Measurements from ENCODE around the gene ALDH1B1. TPM values are rescaled to one million over a fixed set of nuclear protein-coding genes. Genes with fewer than 3 reads are reported as not detected.
A peak's percentile ranks its signal among the peaks of the same experiment; 100 is the strongest.

Gene ALDH1B1
- total and polyA plus RNA-seq, 9 of the 15 experiments (the other 6 are each of a cell fraction or from before 2014, with no cell fraction given): 8.6 to 46.5 (median 30.8) TPM

DNA sequence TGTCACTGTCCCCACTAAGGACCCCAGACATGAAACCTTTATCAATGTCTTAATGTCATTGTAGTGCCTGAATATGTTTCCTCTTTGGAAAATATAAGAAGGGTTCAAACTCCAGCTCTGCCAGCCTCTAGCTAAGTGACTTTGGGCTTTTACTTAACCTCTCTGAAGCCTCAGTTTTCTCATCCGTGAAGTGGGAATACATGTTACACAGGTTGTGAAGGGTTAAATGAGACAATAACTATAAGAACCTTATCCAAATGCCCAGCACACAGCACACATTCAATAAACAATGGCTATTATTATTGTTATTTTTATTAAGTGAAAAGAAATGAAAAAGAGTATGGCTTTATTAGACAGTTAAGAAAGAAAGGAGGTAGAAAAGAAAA is 47.4 kb downstream of the ALDH1B1 start:
- ATAC-seq: no peak
- H3K27me3 ChIP-seq (ENCODE audit: control insufficient read depth in 2 of 2, insufficient read depth in 2 of 2, low read length in 2 of 2): peaks cover 0 to 27% of the 10 kb centered on the region in 2 experiments; a peak in 3 of 5 replicates
- H3K9me1 ChIP-seq (ENCODE audit: control insufficient read depth, insufficient read depth, low read length): no peaks in the 10 kb centered on the region
- no TSS peak for BruUV-seq (replicated peaks)
- no peak for FAIRE-seq
- H3K9ac ChIP-seq (ENCODE audit: insufficient read depth in 1 of 2, low read depth in 2 of 2, low read length in 2 of 2): no peak overlapping the region
- H3K27ac ChIP-seq (ENCODE audit: extremely low read depth, low read depth, low read length): no peak overlapping the region
- DNase-seq (ENCODE audit: extremely low read depth in 1 of 4, low spot score in 3 of 4): no peak
- ChIA-PET POLR2A (interaction anchor here (0.5 kb wide), 1 partner anchor 688 kb away, joined by 3 read pairs; no protein-coding TSS in a partner anchor), CTCF (ENCODE audit: low intra/inter-chr PET ratio) (no interaction called here)
- no peak overlapping the region for H3K4me2 ChIP-seq (ENCODE audit: insufficient read depth, low read length)
- H2AFZ ChIP-seq (ENCODE audit: low read depth, low read length): no peak overlapping the region
- no peak overlapping the region for H3K4me3 ChIP-seq
- in situ Hi-C loops (cut with MboI) (no loop called here), intact Hi-C loops (cut with micrococcal nuclease) (no loop called here)
- no peaks in the 10 kb centered on the region for H3K4me1 ChIP-seq (replicated peaks in 1 of 2; ENCODE audit: control insufficient read depth in 2 of 2, insufficient read depth in 2 of 2, low read length in 2 of 2)
- no peaks in the 10 kb centered on the region for H3K9me3 ChIP-seq (replicated peaks; ENCODE audit: control insufficient read depth, insufficient read depth, low read depth, low read length)
- 25% methylated on average over 1 of the region's 1 CpG for WGBS (ENCODE audit: insufficient coverage, low coverage, missing lambda C conversion rate)
- 0 out of 2 replicates have a peak, but pooled peaks cover 2% of the 10 kb centered on the region for H4K20me1 ChIP-seq (replicated peaks; ENCODE audit: control insufficient read depth, insufficient read depth, low read length)
- no peaks in the 10 kb centered on the region for H3K79me2 ChIP-seq (ENCODE audit: control insufficient read depth, insufficient read depth, low read length)
- H3K36me3 ChIP-seq (ENCODE audit: control insufficient read depth, insufficient read depth, low read length): no peaks in the 10 kb centered on the region
- TF ChIP-seq RBM25 (IDR thresholded peaks at IDR 0.05; ENCODE audit: low read depth, low read length, severe bottlenecking) (peak; percentile 65), ZSCAN32 (CRISPR knock-in tag; IDR thresholded peaks at IDR 0.05) (no peak)

DNA sequence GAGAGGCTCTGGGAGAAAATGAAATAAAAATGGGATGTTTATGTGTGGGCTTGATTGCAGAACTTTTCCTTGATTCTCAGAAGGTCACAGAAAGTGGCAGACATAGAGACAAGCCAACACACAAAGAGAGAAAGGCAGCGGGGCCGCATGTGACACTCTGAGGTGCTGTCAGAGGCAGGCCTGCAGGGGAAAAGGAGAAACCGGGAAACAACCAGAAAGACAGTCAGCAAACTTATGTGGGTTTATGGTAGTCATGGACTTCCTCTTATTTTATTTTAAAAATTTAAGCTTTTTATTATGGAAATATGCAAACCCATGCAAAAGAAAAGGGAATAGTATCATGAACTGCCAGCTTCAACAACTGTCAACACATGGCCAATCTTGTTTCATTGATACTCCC is 48.0 kb downstream of the ALDH1B1 start:
- CTCF ChIA-PET (ENCODE audit: low intra/inter-chr PET ratio): no interaction called here
- FAIRE-seq: no peak
- no peak for TF ChIP-seq WHSC1 (IDR thresholded peaks at IDR 0.05; ENCODE audit: low read length)
- no peak for TF ChIP-seq TEAD1 (CRISPR knock-in tag; IDR thresholded peaks at IDR 0.05)
- TF ChIP-seq, protein P1, sequence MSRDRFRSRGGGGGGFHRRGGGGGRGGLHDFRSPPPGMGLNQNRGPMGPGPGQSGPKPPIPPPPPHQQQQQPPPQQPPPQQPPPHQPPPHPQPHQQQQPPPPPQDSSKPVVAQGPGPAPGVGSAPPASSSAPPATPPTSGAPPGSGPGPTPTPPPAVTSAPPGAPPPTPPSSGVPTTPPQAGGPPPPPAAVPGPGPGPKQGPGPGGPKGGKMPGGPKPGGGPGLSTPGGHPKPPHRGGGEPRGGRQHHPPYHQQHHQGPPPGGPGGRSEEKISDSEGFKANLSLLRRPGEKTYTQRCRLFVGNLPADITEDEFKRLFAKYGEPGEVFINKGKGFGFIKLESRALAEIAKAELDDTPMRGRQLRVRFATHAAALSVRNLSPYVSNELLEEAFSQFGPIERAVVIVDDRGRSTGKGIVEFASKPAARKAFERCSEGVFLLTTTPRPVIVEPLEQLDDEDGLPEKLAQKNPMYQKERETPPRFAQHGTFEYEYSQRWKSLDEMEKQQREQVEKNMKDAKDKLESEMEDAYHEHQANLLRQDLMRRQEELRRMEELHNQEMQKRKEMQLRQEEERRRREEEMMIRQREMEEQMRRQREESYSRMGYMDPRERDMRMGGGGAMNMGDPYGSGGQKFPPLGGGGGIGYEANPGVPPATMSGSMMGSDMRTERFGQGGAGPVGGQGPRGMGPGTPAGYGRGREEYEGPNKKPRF (IDR thresholded peaks at IDR 0.05; ENCODE audit: low read depth, low read length): no peak
- TF ChIP-seq ZNF695 (CRISPR knock-in tag; IDR thresholded peaks at IDR 0.05): no peak
- TF ChIP-seq, protein P2, sequence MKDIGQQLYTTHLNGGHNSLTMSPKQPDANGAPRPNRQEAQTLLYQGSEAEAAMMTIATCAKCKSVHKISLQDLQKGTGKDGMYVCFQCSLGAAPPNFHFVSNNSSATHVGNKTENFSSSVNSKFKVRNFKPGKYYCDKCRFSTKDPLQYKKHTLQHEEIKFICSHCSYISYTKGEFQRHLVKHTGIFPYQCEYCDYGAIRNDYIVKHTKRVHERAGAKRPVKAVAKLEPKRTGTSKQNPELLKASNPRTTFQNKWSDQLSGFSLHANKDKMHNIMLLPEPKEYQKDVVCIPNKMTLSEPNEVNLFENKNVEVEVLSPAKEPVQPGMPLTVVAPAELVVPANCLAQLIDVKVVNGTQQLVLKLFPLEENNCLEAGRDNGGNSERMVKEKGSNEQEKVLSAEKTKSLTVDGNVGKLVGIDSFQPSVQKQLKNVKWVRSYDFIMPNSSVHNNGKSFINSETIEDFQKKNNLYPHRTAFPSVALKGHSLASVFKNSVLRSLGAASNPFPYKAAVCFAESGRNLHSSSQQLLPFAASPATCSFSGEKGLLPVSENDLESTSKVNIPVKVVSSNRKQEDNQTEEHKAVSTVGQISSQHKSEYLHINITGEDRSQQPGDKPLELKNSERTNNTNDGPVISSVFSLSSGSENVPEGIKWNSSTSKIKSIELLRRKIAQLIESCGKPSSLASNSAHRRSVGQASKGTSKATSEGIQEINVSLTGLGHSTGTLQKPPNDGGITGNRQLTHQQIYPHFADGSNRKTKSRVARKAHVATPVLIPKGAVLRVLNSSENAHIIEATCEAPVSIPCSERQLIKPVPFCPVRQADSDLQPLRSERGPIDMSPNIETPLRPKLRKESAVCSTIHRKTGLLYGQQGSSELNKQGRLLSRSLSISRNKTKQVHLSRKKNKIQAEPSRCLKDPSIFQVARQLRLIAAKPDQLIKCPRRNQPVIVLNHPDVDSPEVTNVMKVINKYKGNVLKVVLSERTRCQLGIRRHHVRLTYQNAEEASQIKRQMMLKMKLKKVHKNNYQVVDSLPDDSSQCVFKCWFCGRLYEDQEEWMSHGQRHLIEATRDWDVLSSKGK (CRISPR knock-in tag; IDR thresholded peaks at IDR 0.05): no peak
- TF ChIP-seq ZNF699 (CRISPR knock-in tag; IDR thresholded peaks at IDR 0.05; ENCODE audit: insufficient replicate concordance): no peak

More for the DNA sequence above, 48.0 kb downstream of the ALDH1B1 start:
- H4K20me1 ChIP-seq (replicated peaks; ENCODE audit: control insufficient read depth, insufficient read depth, low read length): 0 out of 2 replicates have a peak, but pooled peaks cover 2% of the 10 kb centered on the region
- no peaks in the 10 kb centered on the region for H3K79me2 ChIP-seq (ENCODE audit: control insufficient read depth, insufficient read depth, low read length)
- no peak overlapping the region for H3K27ac ChIP-seq (ENCODE audit: extremely low read depth, low read depth, low read length)
- H3K27me3 ChIP-seq (ENCODE audit: control insufficient read depth in 2 of 2, insufficient read depth in 2 of 2, low read length in 2 of 2): peaks cover 0 to 33% of the 10 kb centered on the region in 2 experiments; a peak in 3 of 5 replicates
- DNase-seq (ENCODE audit: extremely low read depth in 1 of 4, low spot score in 3 of 4): no peak
- no TSS peak for BruUV-seq (replicated peaks)
- 17% methylated on average over 1 of the region's 3 CpGs for WGBS (ENCODE audit: insufficient coverage, low coverage, missing lambda C conversion rate)
- in situ Hi-C loops (cut with MboI): no loop called here
- H3K9me3 ChIP-seq (replicated peaks; ENCODE audit: control insufficient read depth, insufficient read depth, low read depth, low read length): no peaks in the 10 kb centered on the region
- H3K36me3 ChIP-seq (ENCODE audit: control insufficient read depth, insufficient read depth, low read length): no peaks in the 10 kb centered on the region
- H3K9me1 ChIP-seq (ENCODE audit: control insufficient read depth, insufficient read depth, low read length): no peaks in the 10 kb centered on the region
- H3K4me2 ChIP-seq (ENCODE audit: insufficient read depth, low read length): no peak overlapping the region
- H3K4me3 ChIP-seq: no peak overlapping the region
- no peak overlapping the region for H3K9ac ChIP-seq (ENCODE audit: insufficient read depth in 1 of 2, low read depth in 2 of 2, low read length in 2 of 2)
- intact Hi-C loops (cut with micrococcal nuclease): no loop called here
- POLR2A ChIA-PET: no interaction called here
- H3K4me1 ChIP-seq (replicated peaks in 1 of 2; ENCODE audit: control insufficient read depth in 2 of 2, insufficient read depth in 2 of 2, low read length in 2 of 2): no peaks in the 10 kb centered on the region
- no peak overlapping the region for H2AFZ ChIP-seq (ENCODE audit: low read depth, low read length)
- no peak for ATAC-seq
